ENCODE measurements around the gene SDK2.

- no peak for TF ChIP-seq CTCF (IDR thresholded peaks at IDR 0.05)
- no peak for TF ChIP-seq POLR2A (IDR thresholded peaks at IDR 0.05)
Observed at GRCh38 chr17:73546114-73546513, 98.1 kb downstream of the SDK2 start.

Measured in right lobe of liver (tissue), 4 donors.